ENCODE data around the gene NCKIPSD. TPM values are rescaled to one million over a fixed set of nuclear protein-coding genes. Genes with fewer than 3 reads are reported as not detected.
"Not testable (repeated sequence)": the region's sequence is repeated elsewhere in the genome, so short reads cannot be mapped to it uniquely, and the experiment has no call there.

Gene NCKIPSD
- total RNA-seq, 1 donor from 2014 or later = 9.7 TPM

- no peak overlapping the region for H3K27ac Mint-ChIP-seq
- H3K27me3 Mint-ChIP-seq = peaks cover 6% of the 10 kb centered on the region
- no peaks in the 10 kb centered on the region for H3K36me3 Mint-ChIP-seq (ENCODE audit: low read depth)
- no peaks in the 10 kb centered on the region for H3K4me1 Mint-ChIP-seq
- POLR2A ChIA-PET = no interaction called here
- no peak for ATAC-seq (ENCODE audit: low read depth)
- intact Hi-C loops (cut with micrococcal nuclease) = no loop called here
- no peak for DNase-seq
- no peaks in the 10 kb centered on the region for H3K9me3 Mint-ChIP-seq
- H3K4me3 Mint-ChIP-seq = no peak overlapping the region
- CTCF ChIA-PET = no interaction called here
- TF ChIP-seq, protein P1, sequence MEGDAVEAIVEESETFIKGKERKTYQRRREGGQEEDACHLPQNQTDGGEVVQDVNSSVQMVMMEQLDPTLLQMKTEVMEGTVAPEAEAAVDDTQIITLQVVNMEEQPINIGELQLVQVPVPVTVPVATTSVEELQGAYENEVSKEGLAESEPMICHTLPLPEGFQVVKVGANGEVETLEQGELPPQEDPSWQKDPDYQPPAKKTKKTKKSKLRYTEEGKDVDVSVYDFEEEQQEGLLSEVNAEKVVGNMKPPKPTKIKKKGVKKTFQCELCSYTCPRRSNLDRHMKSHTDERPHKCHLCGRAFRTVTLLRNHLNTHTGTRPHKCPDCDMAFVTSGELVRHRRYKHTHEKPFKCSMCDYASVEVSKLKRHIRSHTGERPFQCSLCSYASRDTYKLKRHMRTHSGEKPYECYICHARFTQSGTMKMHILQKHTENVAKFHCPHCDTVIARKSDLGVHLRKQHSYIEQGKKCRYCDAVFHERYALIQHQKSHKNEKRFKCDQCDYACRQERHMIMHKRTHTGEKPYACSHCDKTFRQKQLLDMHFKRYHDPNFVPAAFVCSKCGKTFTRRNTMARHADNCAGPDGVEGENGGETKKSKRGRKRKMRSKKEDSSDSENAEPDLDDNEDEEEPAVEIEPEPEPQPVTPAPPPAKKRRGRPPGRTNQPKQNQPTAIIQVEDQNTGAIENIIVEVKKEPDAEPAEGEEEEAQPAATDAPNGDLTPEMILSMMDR (IDR thresholded peaks at IDR 0.05) = no peak
These were observed 38.0 kb upstream of the NCKIPSD start for GRCh38 chr3:48723725-48724124.

DNA sequence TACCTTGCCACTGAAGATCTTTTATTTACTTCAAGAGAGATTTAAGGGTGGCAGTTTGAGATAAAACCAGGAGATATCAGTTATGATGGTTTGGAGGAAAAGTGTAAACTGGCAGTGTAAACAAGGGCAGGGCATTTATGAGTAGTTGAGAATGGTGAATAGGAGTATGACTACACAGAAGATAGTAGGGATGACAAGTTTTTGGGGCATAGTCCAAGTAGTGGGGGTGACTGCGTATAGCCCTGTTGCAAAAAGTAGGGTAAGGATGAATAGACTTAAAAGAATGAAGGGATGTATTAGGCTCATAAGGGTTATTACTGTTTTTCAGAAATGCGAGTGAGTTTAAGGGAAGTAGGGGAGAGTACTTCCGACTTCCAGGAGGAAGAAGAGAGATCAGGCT, 37.6 kb upstream of the NCKIPSD start:
- H3K4me1 Mint-ChIP-seq; H3K9me3 Mint-ChIP-seq; POLR2A ChIA-PET; H3K27ac Mint-ChIP-seq; intact Hi-C loops (cut with micrococcal nuclease); ATAC-seq (ENCODE audit: low read depth); H3K4me3 Mint-ChIP-seq; DNase-seq; H3K36me3 Mint-ChIP-seq (ENCODE audit: low read depth); H3K27me3 Mint-ChIP-seq; CTCF ChIA-PET: not testable (repeated sequence)

DNA sequence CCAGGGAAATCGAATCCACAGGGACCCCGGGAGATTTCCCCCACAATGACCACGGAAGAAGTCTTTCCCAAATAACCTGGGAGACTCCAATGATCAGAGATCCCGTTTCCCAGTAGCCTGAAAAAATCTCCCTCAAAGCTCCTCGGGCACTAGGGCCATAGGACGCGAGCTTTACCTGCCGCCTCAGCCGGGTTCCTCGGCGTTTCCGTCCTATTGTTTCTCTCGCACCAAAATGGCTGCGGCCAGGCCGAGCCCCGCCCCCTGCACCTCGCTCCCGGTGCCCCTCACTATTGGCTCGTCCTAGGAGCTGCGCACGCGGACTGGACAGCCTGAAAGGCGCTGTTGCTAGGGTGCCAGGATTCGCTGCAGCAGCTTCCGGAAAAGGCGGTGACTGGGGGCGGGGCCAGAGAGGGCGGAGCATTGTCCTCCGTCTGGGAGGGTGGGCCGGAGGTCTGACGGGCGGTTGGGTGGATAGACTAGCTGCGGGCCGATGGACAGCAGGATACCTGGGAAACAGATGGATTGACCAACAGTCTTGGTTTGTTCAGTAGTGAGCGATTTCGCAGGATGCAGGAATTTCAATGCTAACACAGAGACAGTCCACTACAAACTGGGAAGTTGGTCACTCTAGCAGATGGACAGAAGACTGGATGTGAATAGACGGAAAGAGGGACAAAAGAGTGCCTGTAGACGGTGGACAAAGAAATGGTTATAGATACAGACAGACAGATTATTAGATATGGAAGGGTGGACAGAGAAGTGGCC, 31.4 kb upstream of the NCKIPSD start, which contains the start of gene IP6K2:
TSS of gene IP6K2 (minus strand) at position 240 of the 765 bp plus-strand sequence. CDS start 21,930 bp downstream, outside the sequence.
- TF ChIP-seq, protein P1 (IDR thresholded peaks at IDR 0.05) = no peak
- H3K4me1 Mint-ChIP-seq = peaks cover 37% of the 10 kb centered on the region
- ATAC-seq (ENCODE audit: low read depth) (peak; percentile 99), DNase-seq (peak; percentile 98)
- peaks cover 4% of the 10 kb centered on the region for H3K27me3 Mint-ChIP-seq
- ChIA-PET POLR2A (interaction anchor here (0.6 to 1.6 kb wide), 17 partner anchors 9 to 629 kb away, joined by 3 to 13 read pairs (median 5); partner anchors contain the start of genes ARIH2, IMPDH2, NCKIPSD and NDUFAF3), CTCF (interaction anchor here (1.0 to 1.4 kb wide), 2 partner anchors 19 to 281 kb away, joined by 3 read pairs; no protein-coding TSS in a partner anchor)
- peak within 1 kb of the TSS; percentile 94 for H3K27ac Mint-ChIP-seq
- intact Hi-C loops (cut with micrococcal nuclease) = loop anchor here (1.0 to 10.0 kb wide), 9 partner anchors 32 to 1605 kb away; partner anchors contain the start of genes ARIH2, ATRIP, CCDC51 and HYAL2
- no peaks in the 10 kb centered on the region for H3K9me3 Mint-ChIP-seq
- peak within 1 kb of the TSS; percentile 98 for H3K4me3 Mint-ChIP-seq
- H3K36me3 Mint-ChIP-seq (ENCODE audit: low read depth) = peaks cover 30% of the 10 kb centered on the region

DNA sequence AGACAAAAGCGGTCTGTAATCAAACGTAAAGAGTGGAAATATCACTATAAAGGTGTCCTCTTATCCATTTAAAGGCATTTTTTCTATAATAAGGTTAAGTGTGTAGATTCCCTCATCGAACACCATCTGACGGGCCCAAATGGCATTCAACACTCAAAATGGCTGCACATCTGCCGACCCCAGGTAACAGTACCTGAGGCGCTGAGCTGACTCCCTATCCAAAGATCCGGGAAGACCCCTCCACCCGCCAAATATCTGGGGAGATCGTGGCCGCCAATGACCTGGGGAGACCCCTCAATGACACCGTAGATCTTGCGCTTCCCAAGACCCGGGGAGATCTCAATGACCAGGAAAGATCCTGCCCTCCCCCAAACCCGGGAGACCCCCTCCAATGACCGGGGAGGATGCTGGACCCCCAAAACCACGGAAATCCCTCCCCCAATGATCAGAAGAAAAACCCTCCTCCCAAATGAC, 30.8 kb upstream of the NCKIPSD start:
- POLR2A ChIA-PET = interaction anchor here (0.6 to 1.6 kb wide), 17 partner anchors 8 to 628 kb away, joined by 3 to 13 read pairs (median 5); partner anchors contain the start of genes ARIH2, NDUFAF3, NME6 and PRKAR2A

DNA sequence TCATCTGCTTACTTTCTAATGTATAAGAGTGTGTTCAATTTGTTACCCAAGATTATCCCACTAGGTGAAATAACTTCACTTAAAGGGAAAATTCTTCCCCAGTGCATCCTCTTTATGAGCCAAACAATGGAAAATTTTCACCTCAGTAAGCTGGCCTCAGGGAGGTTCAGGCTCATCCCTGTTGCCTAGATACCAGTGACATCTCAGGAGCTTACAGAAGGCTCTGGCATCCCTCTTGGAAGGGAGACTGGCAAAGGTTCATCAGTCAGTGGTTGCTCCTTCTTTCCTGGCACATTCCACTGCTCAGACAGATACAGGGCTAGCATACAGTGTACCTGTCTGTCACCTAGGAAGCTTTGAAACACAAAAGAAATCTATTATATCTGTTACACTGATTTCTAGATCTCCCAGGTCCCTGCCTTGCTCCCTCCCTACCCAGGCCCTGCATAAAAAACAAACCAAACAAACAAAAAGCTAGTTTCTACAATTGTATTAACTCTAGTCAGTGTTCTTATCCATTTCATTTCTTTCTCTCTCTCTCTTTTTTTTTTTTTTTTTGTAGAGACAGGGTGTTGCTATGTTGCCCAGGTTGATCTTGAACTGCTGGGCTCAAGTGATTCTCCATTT, 29.6 kb upstream of the NCKIPSD start:
- no peak for DNase-seq
- intact Hi-C loops (cut with micrococcal nuclease) = loop anchor here (5.0 to 10.0 kb wide), 3 partner anchors 270 to 1607 kb away; partner anchors contain the start of genes ATRIP, CCDC51, HYAL2 and RHOA
- H3K36me3 Mint-ChIP-seq (ENCODE audit: low read depth) = peaks cover 44% of the 10 kb centered on the region

More for the DNA sequence above, 30.8 kb upstream of the NCKIPSD start:
- intact Hi-C loops (cut with micrococcal nuclease) = loop anchor here (2.0 to 10.0 kb wide), 6 partner anchors 182 to 1606 kb away; partner anchors contain the start of genes ARIH2, ATRIP, CCDC51 and HYAL2
- peak overlapping the region; percentile 98 for H3K4me3 Mint-ChIP-seq
- ATAC-seq (ENCODE audit: low read depth) (no peak), DNase-seq (peak; percentile 26)
- peak overlapping the region; percentile 94 for H3K27ac Mint-ChIP-seq
- peaks cover 41% of the 10 kb centered on the region for H3K4me1 Mint-ChIP-seq
- no peaks in the 10 kb centered on the region for H3K9me3 Mint-ChIP-seq
- CTCF ChIA-PET = interaction anchor here (1.0 to 1.4 kb wide), 2 partner anchors 20 to 280 kb away, joined by 3 read pairs; no protein-coding TSS in a partner anchor
- H3K36me3 Mint-ChIP-seq (ENCODE audit: low read depth) = peaks cover 34% of the 10 kb centered on the region
- peaks cover 4% of the 10 kb centered on the region for H3K27me3 Mint-ChIP-seq
- TF ChIP-seq, protein P1 (IDR thresholded peaks at IDR 0.05) = no peak

More for the DNA sequence above, 29.6 kb upstream of the NCKIPSD start:
- no peak overlapping the region for H3K27ac Mint-ChIP-seq
- ChIA-PET CTCF (no interaction called here), POLR2A (interaction anchor here (1.1 kb wide), 1 partner anchor 58 kb away, joined by 3 read pairs; no protein-coding TSS in a partner anchor)
- TF ChIP-seq, protein P1 (IDR thresholded peaks at IDR 0.05) = no peak
- H3K27me3 Mint-ChIP-seq = peaks cover 4% of the 10 kb centered on the region
- H3K4me3 Mint-ChIP-seq = peak overlapping the region; percentile 98
- ATAC-seq (ENCODE audit: low read depth) = no peak
- H3K4me1 Mint-ChIP-seq = peaks cover 46% of the 10 kb centered on the region
- no peaks in the 10 kb centered on the region for H3K9me3 Mint-ChIP-seq

Measured in activated B cell treated with CpG ODN at 0.5 μM for 24 hours (primary cell).